Natural killer cell (primary cell): Measurements from ENCODE around the gene TSHB. TPM values are rescaled to one million over a fixed set of nuclear protein-coding genes. Genes with fewer than 3 reads are reported as not detected.

ENCODE experiments used
- ATAC-seq, 3 donors: fragments of 150-1000 bp in 2 of 3; fragments of 200-7000 bp in 1 of 3; cut with Tn5 transposase; 1 replicate in 1 of 3; 2 replicates in 2 of 3; pipeline ENCODE4 v1.10.0; 2021; ENCODE audit warnings: mild to moderate bottlenecking in 2 of 3, moderate library complexity in 2 of 3
- DNase-seq, 2 donors: peaks; one replicate each; pipeline versions ENCODE4 v3.0.0 to v3.0.0-alpha.2; 2013 to 2021; ENCODE audit warnings: mixed read lengths in 1 of 2
- H3K27ac ChIP-seq: one replicate; pipeline ENCODE4 v1.5.1; 2013; ENCODE audit warnings: mild to moderate bottlenecking, low read length
- H3K27me3 ChIP-seq: one replicate; pipeline ENCODE4 v1.6.1; 2013; ENCODE audit warnings: low read length; ENCODE audit not compliant: control insufficient read depth, insufficient read depth
- H3K36me3 ChIP-seq: one replicate; pipeline ENCODE4 v1.6.1; 2013; ENCODE audit warnings: low read length; ENCODE audit not compliant: control insufficient read depth, insufficient read depth
- H3K4me1 ChIP-seq: one replicate; pipeline ENCODE4 v1.6.1; 2013; ENCODE audit warnings: low read length; ENCODE audit not compliant: control insufficient read depth, insufficient read depth
- H3K4me3 ChIP-seq: one replicate; pipeline ENCODE4 v1.5.1; 2013; ENCODE audit warnings: low read length
- H3K9me3 ChIP-seq: one replicate; pipeline ENCODE4 v1.6.1; 2013; ENCODE audit warnings: low read length; ENCODE audit not compliant: control insufficient read depth, insufficient read depth
- H3K27ac Mint-ChIP-seq, 2 donors: one replicate each; pipeline ENCODE4 v1.8.0; 2022; ENCODE audit warnings: mild to moderate bottlenecking in 2 of 2, mixed read lengths in 2 of 2, moderate library complexity in 1 of 2
- H3K27me3 Mint-ChIP-seq, 2 donors: one replicate each; pipeline ENCODE4 v1.8.0; 2022; ENCODE audit warnings: low read depth in 2 of 2, mixed read lengths in 2 of 2
- H3K36me3 Mint-ChIP-seq: one replicate; pipeline ENCODE4 v1.8.0; 2022; ENCODE audit warnings: mixed read lengths
- H3K4me1 Mint-ChIP-seq, 2 donors: one replicate each; pipeline ENCODE4 v1.8.0; 2022; ENCODE audit warnings: mixed read lengths in 2 of 2
- H3K4me3 Mint-ChIP-seq: one replicate; pipeline ENCODE4 v1.8.0; 2022; ENCODE audit warnings: mild to moderate bottlenecking, moderate library complexity, mixed read lengths
- H3K9me3 Mint-ChIP-seq, 2 donors: one replicate each; pipeline ENCODE4 v1.8.0; 2022; ENCODE audit warnings: mixed read lengths in 2 of 2
- CTCF ChIP-seq: fragments of 200-600 bp; IDR thresholded peaks from one replicate; pipeline ENCODE4 v1.8.0; 2022; ENCODE audit warnings: antibody characterized with exemption
- WGBS: methylation state at CpG from one replicate; pipeline ENCODE4 v1.1.7; 2013; ENCODE audit warnings: missing lambda C conversion rate; ENCODE audit not compliant: insufficient coverage; 5-methylcytosine and 5-hydroxymethylcytosine counted together
- intact Hi-C: fragments of 100-400 bp; cut with micrococcal nuclease; formaldehyde crosslinking; loops from one replicate; pipeline ENCODE4 v1.14.2; 2022
- total RNA-seq, 4 donors: library from RNA; stranded (reverse); fragments of 120-200 nt in 1 of 4; gene quantifications; one replicate each; pipeline versions ENCODE4 v1.2.3 to v1.2.4, GENCODE V29; 2013 to 2022

TSHB gene
- total RNA-seq, 3 donors from 2014 or later (not counting 1 experiment from before 2014, with no cell fraction given) = not detected

GRCh38 chr1:115076384-115076915, 46.8 kb downstream of the TSHB start:
- Mint-ChIP-seq H3K4me3 (no peak overlapping the region), H3K9me3 (no peaks in the 10 kb centered on the region), H3K4me1 (peaks cover 31 to 48% of the 10 kb centered on the region in 2 donors), H3K27ac (no peak overlapping the region), H3K27me3 (no peaks in the 10 kb centered on the region), H3K36me3 (no peaks in the 10 kb centered on the region)
- no peak overlapping the region for H3K4me3 ChIP-seq
- H3K36me3 ChIP-seq = no peaks in the 10 kb centered on the region
- H3K27ac ChIP-seq = no peak overlapping the region
- WGBS = 96% methylated on average over 4 of the region's 4 CpGs
- H3K27me3 ChIP-seq = no peaks in the 10 kb centered on the region
- DNase-seq (no peak), ATAC-seq (no peak)
- intact Hi-C loops = no loop called here
- no peaks in the 10 kb centered on the region for H3K9me3 ChIP-seq
- peaks cover 21% of the 10 kb centered on the region for H3K4me1 ChIP-seq
- no peak for TF ChIP-seq CTCF

GRCh38 chr1:115077286-115077983, 47.8 kb downstream of the TSHB start:
- H3K36me3 Mint-ChIP-seq = no peaks in the 10 kb centered on the region

GRCh38 chr1:115077984-115078330, 48.3 kb downstream of the TSHB start:
- H3K9me3 Mint-ChIP-seq = no peaks in the 10 kb centered on the region
- H3K27ac ChIP-seq = no peak overlapping the region
- H3K4me3 Mint-ChIP-seq = no peak overlapping the region
- peaks cover 15% of the 10 kb centered on the region for H3K4me1 ChIP-seq
- WGBS = 100% methylated on average over 1 of the region's 1 CpG
- TF ChIP-seq CTCF = no peak
- H3K4me1 Mint-ChIP-seq = peaks cover 27 to 47% of the 10 kb centered on the region in 2 donors
- no peak for ATAC-seq
- DNase-seq = no peak
- H3K27ac Mint-ChIP-seq = no peak overlapping the region
- H3K27me3 ChIP-seq = no peaks in the 10 kb centered on the region
- no peaks in the 10 kb centered on the region for H3K36me3 Mint-ChIP-seq
- H3K27me3 Mint-ChIP-seq = no peaks in the 10 kb centered on the region
- H3K4me3 ChIP-seq = no peak overlapping the region
- intact Hi-C loops = no loop called here
- H3K9me3 ChIP-seq = no peaks in the 10 kb centered on the region
- H3K36me3 ChIP-seq = no peaks in the 10 kb centered on the region

More at GRCh38 chr1:115077286-115077983, 47.8 kb downstream of the TSHB start:
- peak overlapping the region in 1 of 2 donors; percentile 43 for H3K27ac Mint-ChIP-seq
- H3K27me3 ChIP-seq = no peaks in the 10 kb centered on the region
- H3K9me3 ChIP-seq = no peaks in the 10 kb centered on the region
- no peaks in the 10 kb centered on the region for H3K9me3 Mint-ChIP-seq
- H3K27ac ChIP-seq = no peak overlapping the region
- no peaks in the 10 kb centered on the region for H3K27me3 Mint-ChIP-seq
- DNase-seq (no peak), ATAC-seq (no peak)
- TF ChIP-seq CTCF = no peak
- no peaks in the 10 kb centered on the region for H3K36me3 ChIP-seq
- no peak overlapping the region for H3K4me3 Mint-ChIP-seq
- peaks cover 26 to 47% of the 10 kb centered on the region in 2 donors for H3K4me1 Mint-ChIP-seq
- intact Hi-C loops = no loop called here
- no peak overlapping the region for H3K4me3 ChIP-seq
- peaks cover 21% of the 10 kb centered on the region for H3K4me1 ChIP-seq
- WGBS = 99% methylated on average over 5 of the region's 5 CpGs

- no peak for TF ChIP-seq CTCF
- ATAC-seq (no peak), DNase-seq (no peak)
- H3K4me3 ChIP-seq = no peak overlapping the region
- H3K27me3 Mint-ChIP-seq = no peaks in the 10 kb centered on the region
- no peaks in the 10 kb centered on the region for H3K36me3 Mint-ChIP-seq
- intact Hi-C loops = no loop called here
- peaks cover 25 to 51% of the 10 kb centered on the region in 2 donors for H3K4me1 Mint-ChIP-seq
- H3K27ac Mint-ChIP-seq = no peak overlapping the region
- H3K4me1 ChIP-seq = peaks cover 8% of the 10 kb centered on the region
- H3K9me3 Mint-ChIP-seq = no peaks in the 10 kb centered on the region
- H3K9me3 ChIP-seq = no peaks in the 10 kb centered on the region
- H3K27me3 ChIP-seq = no peaks in the 10 kb centered on the region
- 89% methylated on average over 4 of the region's 4 CpGs for WGBS
- no peak overlapping the region for H3K27ac ChIP-seq
- H3K4me3 Mint-ChIP-seq = no peak overlapping the region
- no peaks in the 10 kb centered on the region for H3K36me3 ChIP-seq
These were observed 49.1 kb downstream of the TSHB start for GRCh38 chr1:115078708-115079107.
